A549 treated with Mapracorat at 1 μM for 4 hours (cell line): ENCODE data around the gene PMAIP1. TPM values are rescaled to one million over a fixed set of nuclear protein-coding genes. Genes with fewer than 3 reads are reported as not detected.

Experiments used
- total RNA-seq: library from RNA; stranded (reverse); fragments of 200-300 nt; extraction: Qiagen RNA extraction; gene quantifications from 5 replicates; pipeline ENCODE4 v1.2.3, GENCODE V29; 2022

PMAIP1 gene
- total RNA-seq, result 11.7 to 13.9 TPM (median 13.1 TPM) in 5 replicates

DNA sequence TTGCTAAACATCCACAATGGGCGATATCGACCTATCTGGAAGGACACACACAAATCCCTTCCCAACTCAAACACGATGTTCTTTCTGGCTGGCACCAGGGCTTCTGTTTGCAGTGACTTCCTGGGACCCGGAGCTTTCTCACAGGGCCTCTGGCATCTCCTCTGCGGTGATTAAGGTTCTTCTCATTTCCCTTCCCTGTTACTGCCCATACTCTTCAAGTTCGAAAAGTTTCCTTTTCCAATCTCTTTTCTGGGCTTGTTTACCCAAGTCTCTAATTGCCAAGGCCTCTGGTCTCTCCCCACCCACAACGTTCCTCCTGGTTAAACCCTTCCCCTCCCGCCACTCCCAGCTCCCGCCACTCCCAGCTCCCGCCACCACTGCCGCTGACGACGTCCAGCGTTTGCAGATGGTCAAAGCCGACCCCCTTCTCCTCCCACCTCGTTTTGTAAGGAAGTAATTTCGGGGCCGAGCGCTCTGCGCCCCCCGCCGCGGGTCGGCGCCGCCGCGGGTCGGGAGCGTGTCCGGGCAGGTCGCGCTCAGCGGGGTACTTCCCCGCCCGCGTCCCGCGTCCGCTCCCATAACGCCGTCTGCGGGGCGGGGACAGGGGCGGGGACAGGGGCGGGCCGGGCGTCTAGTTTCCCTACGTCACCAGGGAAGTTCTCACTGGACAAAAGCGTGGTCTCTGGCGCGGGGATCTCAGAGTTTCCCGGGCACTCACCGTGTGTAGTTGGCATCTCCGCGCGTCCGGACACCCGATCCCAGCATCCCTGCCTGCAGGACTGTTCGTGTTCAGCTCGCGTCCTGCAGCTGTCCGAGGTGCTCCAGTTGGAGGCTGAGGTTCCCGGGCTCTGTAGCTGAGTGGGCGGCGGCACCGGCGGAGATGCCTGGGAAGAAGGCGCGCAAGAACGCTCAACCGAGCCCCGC, at the start of gene PMAIP1:
Gene PMAIP1, plus strand, starts transcription at position 699 of the 924 bp plus-strand sequence. Its CDS starts 182 bp downstream, at position 881.

Other genes starting within 250 kb of the PMAIP1 start
- 7.3 to 16.3 TPM (median 13.3 TPM) in 5 replicates for gene CCBE1, start 202.6 kb upstream of the PMAIP1 start, total RNA-seq